ENCODE results near the gene KLF3. TPM values are rescaled to one million over a fixed set of nuclear protein-coding genes. Genes with fewer than 3 reads are reported as not detected.

Gene KLF3
- total and polyA plus RNA-seq, 9 of the 15 experiments (the other 6 are each of a cell fraction or from before 2014, with no cell fraction given) = 9.9 to 47.2 (median 18.1) TPM

DNA sequence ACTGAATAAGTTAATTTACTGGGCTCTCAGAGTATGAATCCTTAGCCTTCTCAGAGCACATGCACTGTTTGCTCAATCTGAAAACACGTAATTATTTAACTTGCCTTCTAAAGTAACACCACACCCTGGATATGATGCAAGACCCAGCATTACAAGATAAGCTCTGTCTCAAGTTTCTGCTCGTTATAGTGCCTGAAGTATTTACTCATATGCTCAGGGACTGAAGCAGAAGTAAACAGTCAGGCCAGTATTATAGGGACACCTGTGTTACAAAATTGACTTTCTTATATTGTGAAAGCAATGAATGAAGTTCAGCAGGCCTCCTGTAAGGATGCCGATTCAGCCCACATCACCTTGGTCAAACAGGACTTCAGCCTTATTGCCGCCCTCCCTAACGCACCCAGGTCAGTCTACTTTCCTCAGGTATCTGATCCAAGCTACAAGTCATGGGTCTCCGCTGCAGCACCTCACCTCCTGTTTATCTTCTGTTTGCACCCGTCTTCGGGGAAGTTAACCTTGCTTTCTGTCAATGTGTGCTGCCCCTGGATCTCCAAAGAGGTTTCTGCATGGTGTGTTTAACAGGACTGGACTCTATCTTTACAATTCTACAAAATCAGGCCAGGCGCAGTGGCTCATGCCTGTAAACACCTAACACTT is 42.8 kb upstream of the KLF3 start (continued):
- TF ChIP-seq MEF2A (IDR thresholded peaks at IDR 0.05; ENCODE audit: control insufficient read depth, low read depth, low read length) = no peak
- TF ChIP-seq TCF7L2 (IDR thresholded peaks at IDR 0.05; ENCODE audit: low read depth, low read length) = no peak
- no peak for TF ChIP-seq ZNF316 (IDR thresholded peaks at IDR 0.05)
- no peak for TF ChIP-seq TEAD2 (tag; IDR thresholded peaks at IDR 0.05)
- no peak for TF ChIP-seq ZNF165 (CRISPR knock-in tag; IDR thresholded peaks at IDR 0.05; ENCODE audit: borderline replicate concordance)
- no peak for TF ChIP-seq SIN3B (IDR thresholded peaks at IDR 0.05; ENCODE audit: low read depth)
- no peak for TF ChIP-seq ZNF76 (CRISPR knock-in tag; IDR thresholded peaks at IDR 0.05; ENCODE audit: borderline replicate concordance)
- TF ChIP-seq, protein P1, sequence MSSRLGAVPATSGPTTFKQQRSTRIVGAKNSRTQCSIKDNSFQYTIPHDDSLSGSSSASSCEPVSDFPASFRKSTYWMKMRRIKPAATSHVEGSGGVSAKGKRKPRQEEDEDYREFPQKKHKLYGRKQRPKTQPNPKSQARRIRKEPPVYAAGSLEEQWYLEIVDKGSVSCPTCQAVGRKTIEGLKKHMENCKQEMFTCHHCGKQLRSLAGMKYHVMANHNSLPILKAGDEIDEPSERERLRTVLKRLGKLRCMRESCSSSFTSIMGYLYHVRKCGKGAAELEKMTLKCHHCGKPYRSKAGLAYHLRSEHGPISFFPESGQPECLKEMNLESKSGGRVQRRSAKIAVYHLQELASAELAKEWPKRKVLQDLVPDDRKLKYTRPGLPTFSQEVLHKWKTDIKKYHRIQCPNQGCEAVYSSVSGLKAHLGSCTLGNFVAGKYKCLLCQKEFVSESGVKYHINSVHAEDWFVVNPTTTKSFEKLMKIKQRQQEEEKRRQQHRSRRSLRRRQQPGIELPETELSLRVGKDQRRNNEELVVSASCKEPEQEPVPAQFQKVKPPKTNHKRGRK (tag; IDR thresholded peaks at IDR 0.05) = no peak
- TF ChIP-seq ZNF41 (CRISPR knock-in tag; conservative IDR thresholded peaks at IDR 0.05) = no peak; the same call in 1 of the 2 replicates
- TF ChIP-seq CTBP1 (IDR thresholded peaks at IDR 0.05; ENCODE audit: borderline replicate concordance) = peak; percentile 90; the same call in 1 of the 2 replicates
- no peak for TF ChIP-seq STAG1 (CRISPR knock-in tag; IDR thresholded peaks at IDR 0.05; ENCODE audit: borderline replicate concordance)
- no peak for TF ChIP-seq ZNF764 (CRISPR knock-in tag; IDR thresholded peaks at IDR 0.05; ENCODE audit: low read depth)
- peak; percentile 95 for TF ChIP-seq ATF7 (IDR thresholded peaks at IDR 0.05)
- no peak for TF ChIP-seq CBX2 (IDR thresholded peaks at IDR 0.05; ENCODE audit: insufficient read depth, low read length, poor library complexity, severe bottlenecking)
- TF ChIP-seq WHSC1 (IDR thresholded peaks at IDR 0.05; ENCODE audit: low read length) = no peak
- no peak for TF ChIP-seq SRSF3 (IDR thresholded peaks at IDR 0.05; ENCODE audit: insufficient read depth, low read length)
- no peak for TF ChIP-seq BRF1 (IDR thresholded peaks at IDR 0.05; ENCODE audit: borderline replicate concordance, extremely low read depth, insufficient read length)
- no peak for TF ChIP-seq HMGN3 (IDR thresholded peaks at IDR 0.05; ENCODE audit: borderline replicate concordance, extremely low read depth, insufficient read length, low read depth, low read length)
- no peak for TF ChIP-seq TBL1XR1 (IDR thresholded peaks at IDR 0.05; ENCODE audit: low read length in 2 of 2)
- TF ChIP-seq ZNF121 (CRISPR knock-in tag; conservative IDR thresholded peaks at IDR 0.05) = no peak
- peak; percentile 68; the same call in 1 of the 2 replicates for TF ChIP-seq ZNF766 (CRISPR knock-in tag; conservative IDR thresholded peaks at IDR 0.05)
- TF ChIP-seq PHF21A (IDR thresholded peaks at IDR 0.05; ENCODE audit: borderline replicate concordance, low read depth) = no peak
- TF ChIP-seq, protein P2, sequence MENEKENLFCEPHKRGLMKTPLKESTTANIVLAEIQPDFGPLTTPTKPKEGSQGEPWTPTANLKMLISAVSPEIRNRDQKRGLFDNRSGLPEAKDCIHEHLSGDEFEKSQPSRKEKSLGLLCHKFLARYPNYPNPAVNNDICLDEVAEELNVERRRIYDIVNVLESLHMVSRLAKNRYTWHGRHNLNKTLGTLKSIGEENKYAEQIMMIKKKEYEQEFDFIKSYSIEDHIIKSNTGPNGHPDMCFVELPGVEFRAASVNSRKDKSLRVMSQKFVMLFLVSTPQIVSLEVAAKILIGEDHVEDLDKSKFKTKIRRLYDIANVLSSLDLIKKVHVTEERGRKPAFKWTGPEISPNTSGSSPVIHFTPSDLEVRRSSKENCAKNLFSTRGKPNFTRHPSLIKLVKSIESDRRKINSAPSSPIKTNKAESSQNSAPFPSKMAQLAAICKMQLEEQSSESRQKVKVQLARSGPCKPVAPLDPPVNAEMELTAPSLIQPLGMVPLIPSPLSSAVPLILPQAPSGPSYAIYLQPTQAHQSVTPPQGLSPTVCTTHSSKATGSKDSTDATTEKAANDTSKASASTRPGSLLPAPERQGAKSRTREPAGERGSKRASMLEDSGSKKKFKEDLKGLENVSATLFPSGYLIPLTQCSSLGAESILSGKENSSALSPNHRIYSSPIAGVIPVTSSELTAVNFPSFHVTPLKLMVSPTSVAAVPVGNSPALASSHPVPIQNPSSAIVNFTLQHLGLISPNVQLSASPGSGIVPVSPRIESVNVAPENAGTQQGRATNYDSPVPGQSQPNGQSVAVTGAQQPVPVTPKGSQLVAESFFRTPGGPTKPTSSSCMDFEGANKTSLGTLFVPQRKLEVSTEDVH (IDR thresholded peaks at IDR 0.05; ENCODE audit: low read depth, partially characterized antibody) = no peak
- TF ChIP-seq ZNF239 (CRISPR knock-in tag; IDR thresholded peaks at IDR 0.05) = no peak
- TF ChIP-seq FOXM1 (IDR thresholded peaks at IDR 0.05; ENCODE audit: low read depth) = no peak
- no peak for TF ChIP-seq FOXM1 (CRISPR knock-in tag; IDR thresholded peaks at IDR 0.05; ENCODE audit: low read depth)

Data from K562 (cell line).